T-helper 1 cell treated with Interleukin-12 subunit alpha and Interleukin-12 subunit beta and Interleukin-4 antibody, amounts not matched to agents 30 μg/mL and 1 μg/mL, for 36 hours (primary cell): Measurements from ENCODE around the gene SEC23IP.

Source experiments
- H3K27ac Mint-ChIP-seq: one replicate; pipeline ENCODE4 v1.8.0; 2021; ENCODE audit warnings: mild to moderate bottlenecking, mixed read lengths
- H3K27me3 Mint-ChIP-seq: one replicate; pipeline ENCODE4 v1.8.0; 2021; ENCODE audit warnings: low read depth, mixed read lengths
- H3K36me3 Mint-ChIP-seq: one replicate; pipeline ENCODE4 v1.8.0; 2021; ENCODE audit warnings: low read depth, mixed read lengths
- H3K4me1 Mint-ChIP-seq: one replicate; pipeline ENCODE4 v1.8.0; 2021; ENCODE audit warnings: low read depth, mixed read lengths
- H3K4me3 Mint-ChIP-seq: one replicate; pipeline ENCODE4 v1.8.0; 2021; ENCODE audit warnings: mild to moderate bottlenecking, moderate library complexity, mixed read lengths
- H3K9me3 Mint-ChIP-seq: one replicate; pipeline ENCODE4 v1.8.0; 2021; ENCODE audit warnings: mixed read lengths

The SEC23IP gene

GRCh38 chr10:119942973-119943372 is 50.4 kb downstream of the SEC23IP start:
- Mint-ChIP-seq H3K9me3 (no peaks in the 10 kb centered on the region), H3K27me3 (no peaks in the 10 kb centered on the region), H3K4me3 (no peak overlapping the region), H3K4me1 (peaks cover 2% of the 10 kb centered on the region), H3K27ac (no peak overlapping the region), H3K36me3 (peaks cover 23% of the 10 kb centered on the region)

- Mint-ChIP-seq H3K27me3 (no peaks in the 10 kb centered on the region), H3K4me3 (no peak overlapping the region), H3K36me3 (peaks cover 19% of the 10 kb centered on the region), H3K9me3 (no peaks in the 10 kb centered on the region), H3K4me1 (no peaks in the 10 kb centered on the region), H3K27ac (no peak overlapping the region)
These were observed 53.3 kb downstream of the SEC23IP start for GRCh38 chr10:119945805-119946204.

- Mint-ChIP-seq H3K36me3 (peaks cover 11% of the 10 kb centered on the region), H3K9me3 (no peaks in the 10 kb centered on the region), H3K4me3 (no peak overlapping the region), H3K4me1 (no peaks in the 10 kb centered on the region), H3K27ac (no peak overlapping the region), H3K27me3 (no peaks in the 10 kb centered on the region)
These were observed 54.8 kb downstream of the SEC23IP start for GRCh38 chr10:119947300-119947699.

GRCh38 chr10:119957451-119957850 is 64.9 kb downstream of the SEC23IP start:
- Mint-ChIP-seq H3K9me3 (no peaks in the 10 kb centered on the region), H3K36me3 (no peaks in the 10 kb centered on the region), H3K27ac (no peak overlapping the region), H3K4me3 (no peak overlapping the region), H3K4me1 (no peaks in the 10 kb centered on the region), H3K27me3 (peaks cover 4% of the 10 kb centered on the region)

GRCh38 chr10:119962837-119963236 is 70.3 kb downstream of the SEC23IP start:
- Mint-ChIP-seq H3K27me3 (peaks cover 13% of the 10 kb centered on the region), H3K4me1 (no peaks in the 10 kb centered on the region), H3K4me3 (no peak overlapping the region), H3K9me3 (peaks cover 17% of the 10 kb centered on the region), H3K36me3 (no peaks in the 10 kb centered on the region), H3K27ac (no peak overlapping the region)

GRCh38 chr10:119967066-119967465 is 74.5 kb downstream of the SEC23IP start:
- H3K4me3 Mint-ChIP-seq: no peak overlapping the region
- peaks cover 17% of the 10 kb centered on the region for H3K9me3 Mint-ChIP-seq
- H3K27ac Mint-ChIP-seq: no peak overlapping the region
- H3K27me3 Mint-ChIP-seq: peaks cover 25% of the 10 kb centered on the region
- no peaks in the 10 kb centered on the region for H3K4me1 Mint-ChIP-seq
- H3K36me3 Mint-ChIP-seq: no peaks in the 10 kb centered on the region

GRCh38 chr10:119969609-119970008 is 77.1 kb downstream of the SEC23IP start:
- Mint-ChIP-seq H3K9me3 (peaks cover 17% of the 10 kb centered on the region), H3K4me3 (no peak overlapping the region), H3K27ac (no peak overlapping the region), H3K27me3 (peaks cover 25% of the 10 kb centered on the region), H3K4me1 (peaks cover 2% of the 10 kb centered on the region), H3K36me3 (no peaks in the 10 kb centered on the region)

GRCh38 chr10:119970107-119970506 is 77.6 kb downstream of the SEC23IP start:
- peaks cover 17% of the 10 kb centered on the region for H3K9me3 Mint-ChIP-seq
- H3K4me3 Mint-ChIP-seq: no peak overlapping the region
- peaks cover 25% of the 10 kb centered on the region for H3K27me3 Mint-ChIP-seq
- H3K4me1 Mint-ChIP-seq: peaks cover 2% of the 10 kb centered on the region
- H3K27ac Mint-ChIP-seq: no peak overlapping the region
- no peaks in the 10 kb centered on the region for H3K36me3 Mint-ChIP-seq

- no peak overlapping the region for H3K27ac Mint-ChIP-seq
- H3K27me3 Mint-ChIP-seq: peaks cover 25% of the 10 kb centered on the region
- H3K9me3 Mint-ChIP-seq: peaks cover 17% of the 10 kb centered on the region
- peaks cover 2% of the 10 kb centered on the region for H3K4me1 Mint-ChIP-seq
- H3K4me3 Mint-ChIP-seq: no peak overlapping the region
- H3K36me3 Mint-ChIP-seq: no peaks in the 10 kb centered on the region
These were observed 78.4 kb downstream of the SEC23IP start for GRCh38 chr10:119970963-119971362.

- peaks cover 2% of the 10 kb centered on the region for H3K4me1 Mint-ChIP-seq
- H3K9me3 Mint-ChIP-seq: no peaks in the 10 kb centered on the region
- H3K27ac Mint-ChIP-seq: no peak overlapping the region
- H3K27me3 Mint-ChIP-seq: peaks cover 17% of the 10 kb centered on the region
- no peaks in the 10 kb centered on the region for H3K36me3 Mint-ChIP-seq
- H3K4me3 Mint-ChIP-seq: no peak overlapping the region
These were observed 80.8 kb downstream of the SEC23IP start for GRCh38 chr10:119973281-119973680.

GRCh38 chr10:119976421-119976820 is 83.9 kb downstream of the SEC23IP start:
- Mint-ChIP-seq H3K27me3 (no peaks in the 10 kb centered on the region), H3K27ac (no peak overlapping the region), H3K9me3 (no peaks in the 10 kb centered on the region), H3K4me1 (peaks cover 2% of the 10 kb centered on the region), H3K36me3 (no peaks in the 10 kb centered on the region), H3K4me3 (no peak overlapping the region)

GRCh38 chr10:119980956-119981750 is 88.6 kb downstream of the SEC23IP start:
- Mint-ChIP-seq H3K36me3 (no peaks in the 10 kb centered on the region), H3K27ac (no peak overlapping the region), H3K9me3 (no peaks in the 10 kb centered on the region), H3K27me3 (no peaks in the 10 kb centered on the region), H3K4me1 (no peaks in the 10 kb centered on the region), H3K4me3 (no peak overlapping the region)

- no peaks in the 10 kb centered on the region for H3K36me3 Mint-ChIP-seq
- no peaks in the 10 kb centered on the region for H3K4me1 Mint-ChIP-seq
- no peaks in the 10 kb centered on the region for H3K9me3 Mint-ChIP-seq
- H3K4me3 Mint-ChIP-seq: no peak overlapping the region
- H3K27ac Mint-ChIP-seq: no peak overlapping the region
- H3K27me3 Mint-ChIP-seq: no peaks in the 10 kb centered on the region
These were observed 89.3 kb downstream of the SEC23IP start for GRCh38 chr10:119981826-119982225.

GRCh38 chr10:119988333-119988732 is 95.8 kb downstream of the SEC23IP start:
- Mint-ChIP-seq H3K27ac (no peak overlapping the region), H3K27me3 (peaks cover 3% of the 10 kb centered on the region), H3K9me3 (no peaks in the 10 kb centered on the region), H3K4me3 (no peak overlapping the region), H3K36me3 (no peaks in the 10 kb centered on the region), H3K4me1 (no peaks in the 10 kb centered on the region)

- Mint-ChIP-seq H3K27ac (no peak overlapping the region), H3K27me3 (peaks cover 3% of the 10 kb centered on the region), H3K9me3 (no peaks in the 10 kb centered on the region), H3K4me1 (no peaks in the 10 kb centered on the region), H3K4me3 (no peak overlapping the region), H3K36me3 (no peaks in the 10 kb centered on the region)
These were observed 97.4 kb downstream of the SEC23IP start for GRCh38 chr10:119989966-119990365.
